Measurements from ENCODE around the gene LRAT. TPM values are rescaled to one million over a fixed set of nuclear protein-coding genes. Genes with fewer than 3 reads are reported as not detected.

Gene LRAT
- total and polyA plus RNA-seq, 8 donors: 0.10 to 1.5 (median 0.51) TPM

GRCh38 chr4:154781983-154782293, 38.1 kb downstream of the LRAT start:
- intact Hi-C loops (cut with DNase I): no loop called here
- ATAC-seq: no peak

More at GRCh38 chr4:154781983-154782293, 38.1 kb downstream of the LRAT start:
- Histone ChIP-seq H3K4me3 (no peak overlapping the region), H3K36me3 (no peaks in the 10 kb centered on the region), H3K27me3 (peaks cover 4 to 29% of the 10 kb centered on the region in 2 donors), H3K9me3 (no peaks in the 10 kb centered on the region), H3K4me1 (no peaks in the 10 kb centered on the region), H3K27ac (no peak overlapping the region)
- TF ChIP-seq, protein P1, sequence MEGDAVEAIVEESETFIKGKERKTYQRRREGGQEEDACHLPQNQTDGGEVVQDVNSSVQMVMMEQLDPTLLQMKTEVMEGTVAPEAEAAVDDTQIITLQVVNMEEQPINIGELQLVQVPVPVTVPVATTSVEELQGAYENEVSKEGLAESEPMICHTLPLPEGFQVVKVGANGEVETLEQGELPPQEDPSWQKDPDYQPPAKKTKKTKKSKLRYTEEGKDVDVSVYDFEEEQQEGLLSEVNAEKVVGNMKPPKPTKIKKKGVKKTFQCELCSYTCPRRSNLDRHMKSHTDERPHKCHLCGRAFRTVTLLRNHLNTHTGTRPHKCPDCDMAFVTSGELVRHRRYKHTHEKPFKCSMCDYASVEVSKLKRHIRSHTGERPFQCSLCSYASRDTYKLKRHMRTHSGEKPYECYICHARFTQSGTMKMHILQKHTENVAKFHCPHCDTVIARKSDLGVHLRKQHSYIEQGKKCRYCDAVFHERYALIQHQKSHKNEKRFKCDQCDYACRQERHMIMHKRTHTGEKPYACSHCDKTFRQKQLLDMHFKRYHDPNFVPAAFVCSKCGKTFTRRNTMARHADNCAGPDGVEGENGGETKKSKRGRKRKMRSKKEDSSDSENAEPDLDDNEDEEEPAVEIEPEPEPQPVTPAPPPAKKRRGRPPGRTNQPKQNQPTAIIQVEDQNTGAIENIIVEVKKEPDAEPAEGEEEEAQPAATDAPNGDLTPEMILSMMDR (IDR thresholded peaks at IDR 0.05): no peak
- DNase-seq: peak in 1 of 4 donors; percentile 59

Other genes starting within 250 kb of the LRAT start
- 10 to 100 TPM; 58.0 to 68.1 TPM for gene PLRG1, start 193.6 kb upstream of the LRAT start, total RNA-seq
- gene PLRG1, start 193.6 kb upstream of the LRAT start, polyA plus RNA-seq (ENCODE audit: insufficient read length in 6 of 6): 100 to 1,000 TPM in 3 of 6 donors, 10 to 100 TPM in 3; 83.4 to 120 (median 100) TPM
- under 1 TPM in 1 of 2 donors, not detected in 1; 0.26 TPM for gene FGB, start 181.0 kb upstream of the LRAT start, total RNA-seq
- gene FGB, start 181.0 kb upstream of the LRAT start, polyA plus RNA-seq (ENCODE audit: insufficient read length in 6 of 6): 1 to 10 TPM in 2 of 6 donors, under 1 TPM in 2, not detected in 2; 0.11 to 4.6 (median 1.1) TPM
- 10 to 100 TPM in 1 of 2 donors, 1 to 10 TPM in 1; 3.6 to 75.6 TPM for gene FGA, start 153.3 kb upstream of the LRAT start, total RNA-seq
- 1 to 10 TPM in 2 of 6 donors, not detected in 4; 1.3 to 2.6 TPM for gene FGA, start 153.3 kb upstream of the LRAT start, polyA plus RNA-seq (ENCODE audit: insufficient read length in 6 of 6)
- 100 to 1,000 TPM in 1 of 2 donors, 10 to 100 TPM in 1; 11.2 to 384 TPM for gene FGG, start 131.3 kb upstream of the LRAT start, total RNA-seq
- gene FGG, start 131.3 kb upstream of the LRAT start, polyA plus RNA-seq (ENCODE audit: insufficient read length in 6 of 6): 1 to 10 TPM in 2 of 6 donors, not detected in 4; 1.2 to 2.2 TPM
- gene RBM46, start 37.3 kb downstream of the LRAT start, total RNA-seq: not detected
- gene RBM46, start 37.3 kb downstream of the LRAT start, polyA plus RNA-seq (ENCODE audit: insufficient read length in 6 of 6): under 1 TPM in 2 of 6 donors, not detected in 4; 0.06 TPM